H1 (cell line): Measurements from ENCODE around the gene FPR2. TPM values are rescaled to one million over a fixed set of nuclear protein-coding genes. Genes with fewer than 3 reads are reported as not detected.

Source experiments
- CTCF ChIA-PET: fragments of 300-600 bp; sonication (Branson Sonifier 250); formaldehyde crosslinking; loops from one replicate; lab custom pipeline; 2021; ENCODE audit not compliant: partially characterized antibody; lab: Charles Lee
- POLR2A ChIA-PET: fragments of 300-600 bp; sonication (Branson Sonifier 250); formaldehyde crosslinking; loops from one replicate; lab custom pipeline; 2021; ENCODE audit warnings: inconsistent platforms; ENCODE audit not compliant: partially characterized antibody; lab: Charles Lee
- DNase-seq, 2 experiments: peaks; one replicate each; pipeline versions ENCODE4 v3.0.0 to v3.0.0-alpha.2; 2010 to 2022; ENCODE audit warnings: low spot score in 2 of 2, low read depth in 1 of 2, mixed read lengths in 1 of 2
- FAIRE-seq: peaks from 2 replicates; lab custom pipeline; 2011; peaks lifted over from hg19 to GRCh38; lab: Jason Lieb, UNC
- H2AFZ ChIP-seq: 2 replicates; pipeline ENCODE4 v1.8.1; 2012; ENCODE audit warnings: low read length, inconsistent platforms
- H2AK5ac ChIP-seq: 2 replicates; pipeline ENCODE4 v1.6.1; 2013; ENCODE audit warnings: low read depth, low read length
- H2BK120ac ChIP-seq: replicated peaks from 2 replicates; pipeline ENCODE3; 2013; ENCODE audit warnings: low read depth, low read length, inconsistent platforms
- H2BK12ac ChIP-seq: 2 replicates; pipeline ENCODE4 v1.6.1; 2013; ENCODE audit warnings: low read depth, low read length
- H2BK15ac ChIP-seq: 2 replicates; pipeline ENCODE4 v1.6.1; 2013; ENCODE audit warnings: low read length
- H2BK20ac ChIP-seq: 2 replicates; pipeline ENCODE4 v1.6.1; 2013; ENCODE audit warnings: low read length
- H2BK5ac ChIP-seq: 2 replicates; pipeline ENCODE4 v1.6.1; 2013; ENCODE audit warnings: low read depth, low read length
- H3K14ac ChIP-seq: 2 replicates; pipeline ENCODE4 v1.6.1; 2013; ENCODE audit warnings: inconsistent platforms; ENCODE audit not compliant: insufficient read length
- H3K18ac ChIP-seq: 2 replicates; pipeline ENCODE4 v1.6.1; 2013; ENCODE audit warnings: low read length; ENCODE audit errors: extremely low read depth
- H3K23ac ChIP-seq: 2 replicates; pipeline ENCODE4 v1.6.1; 2013; ENCODE audit warnings: inconsistent platforms; ENCODE audit not compliant: insufficient read length
- H3K23me2 ChIP-seq: 2 replicates; pipeline ENCODE4 v1.6.1; 2013; ENCODE audit warnings: low read depth, low read length
- H3K27ac ChIP-seq: 2 replicates; pipeline ENCODE4 v1.6.1; 2011; ENCODE audit warnings: low read depth, low read length, inconsistent platforms
- H3K27me3 ChIP-seq, 4 experiments: replicated peaks in 1 of 4; 1 replicate in 1 of 4; 2 replicates in 3 of 4; pipeline versions ENCODE4 v1.6.1 to v1.8.1; 2011 to 2013; ENCODE audit warnings: low read length in 3 of 4, mild to moderate bottlenecking in 3 of 4, inconsistent platforms in 2 of 4, mixed read lengths in 2 of 4, moderate library complexity in 1 of 4; ENCODE audit not compliant: control insufficient read depth in 3 of 4, insufficient read depth in 3 of 4; ENCODE audit errors: extremely low read depth in 1 of 4
- H3K36me3 ChIP-seq, 4 experiments: 2 replicates each; pipeline versions ENCODE4 v1.6.1 to v1.8.1; 2011 to 2013; ENCODE audit warnings: mild to moderate bottlenecking in 4 of 4, low read length in 3 of 4, moderate library complexity in 2 of 4, control low read depth in 1 of 4, inconsistent platforms in 1 of 4; ENCODE audit not compliant: insufficient read depth in 4 of 4, control insufficient read depth in 2 of 4
- H3K4ac ChIP-seq: replicated peaks from 2 replicates; pipeline ENCODE3; 2013; ENCODE audit warnings: low read length, low read depth, mixed read lengths, inconsistent platforms; ENCODE audit not compliant: insufficient read length
- H3K4me1 ChIP-seq, 4 experiments: replicated peaks in 1 of 4; 1 replicate in 1 of 4; 2 replicates in 3 of 4; pipeline versions ENCODE4 v1.6.1 to v1.8.1; 2011 to 2013; ENCODE audit warnings: low read length in 3 of 4, inconsistent platforms in 2 of 4, mixed read lengths in 1 of 4; ENCODE audit not compliant: insufficient read depth in 4 of 4, control insufficient read depth in 3 of 4
- H3K4me2 ChIP-seq, 2 experiments: 2 replicates each; pipeline versions ENCODE4 v1.6.1 to v1.8.1; 2011 to 2013; ENCODE audit warnings: low read depth in 2 of 2, low read length in 2 of 2, control low read depth in 1 of 2, inconsistent platforms in 1 of 2, mild to moderate bottlenecking in 1 of 2; ENCODE audit not compliant: insufficient read depth in 1 of 2
- H3K4me3 ChIP-seq, 4 experiments: fragments of 200-600, 300-600 bp in 1 of 4; sonication (generic), shearing (Covaris generic), sonication (Bioruptor Twin) in 1 of 4; 2 replicates each; pipeline versions ENCODE4 v1.5.1 to v1.8.1; 2011 to 2016; ENCODE audit warnings: low read length in 4 of 4, low read depth in 3 of 4, control low read depth in 2 of 4, inconsistent platforms in 2 of 4, mild to moderate bottlenecking in 2 of 4, mixed read lengths in 1 of 4, moderate library complexity in 1 of 4; ENCODE audit not compliant: insufficient read depth in 2 of 4; ENCODE audit errors: extremely low read depth in 1 of 4
- H3K56ac ChIP-seq: replicated peaks from 2 replicates; pipeline ENCODE3; 2013; ENCODE audit warnings: low read depth, mild to moderate bottlenecking, mixed read lengths, low read length, inconsistent platforms; ENCODE audit not compliant: insufficient read length
- H3K79me1 ChIP-seq: 2 replicates; pipeline ENCODE4 v1.6.1; 2013; ENCODE audit warnings: low read depth, low read length, control low read depth
- H3K79me2 ChIP-seq, 2 experiments: 2 replicates each; pipeline versions ENCODE4 v1.6.1 to v1.8.1; 2012 to 2013; ENCODE audit warnings: low read length in 2 of 2, mild to moderate bottlenecking in 2 of 2, inconsistent platforms in 1 of 2; ENCODE audit not compliant: insufficient read depth in 2 of 2, control insufficient read depth in 1 of 2
- H3K9ac ChIP-seq, 4 experiments: replicated peaks in 1 of 4; 1 replicate in 1 of 4; 2 replicates in 3 of 4; pipeline versions ENCODE4 v1.6.1 to v1.8.1; 2011 to 2013; ENCODE audit warnings: low read depth in 3 of 4, low read length in 3 of 4, control low read depth in 2 of 4, mild to moderate bottlenecking in 2 of 4, moderate library complexity in 2 of 4, inconsistent platforms in 1 of 4; ENCODE audit errors: extremely low read depth in 1 of 4
- H3K9me3 ChIP-seq, 2 experiments: 2 replicates each; pipeline versions ENCODE4 v1.6.1 to v1.8.1; 2012 to 2013; ENCODE audit warnings: mild to moderate bottlenecking in 2 of 2, moderate library complexity in 2 of 2, control low read depth in 1 of 2, inconsistent platforms in 1 of 2, low read depth in 1 of 2, low read length in 1 of 2, mixed read lengths in 1 of 2; ENCODE audit not compliant: insufficient read depth in 2 of 2
- H4K20me1 ChIP-seq, 2 experiments: replicated peaks in 1 of 2; 2 replicates each; pipeline versions ENCODE3 to v1.8.1; 2011 to 2013; ENCODE audit warnings: inconsistent platforms in 2 of 2, low read length in 2 of 2, mild to moderate bottlenecking in 1 of 2; ENCODE audit not compliant: insufficient read depth in 2 of 2, control insufficient read depth in 1 of 2
- H4K5ac ChIP-seq: 2 replicates; pipeline ENCODE4 v1.6.1; 2013; ENCODE audit warnings: low read length, low read depth, mixed read lengths, inconsistent platforms; ENCODE audit not compliant: insufficient read length
- H4K8ac ChIP-seq: 2 replicates; pipeline ENCODE4 v1.8.0; 2013; ENCODE audit warnings: mild to moderate bottlenecking, moderate library complexity, low read length, inconsistent platforms; ENCODE audit not compliant: insufficient read depth; ENCODE audit errors: extremely low read depth
- H4K91ac ChIP-seq: replicated peaks from 2 replicates; pipeline ENCODE3; 2013; ENCODE audit warnings: low read length, mixed read lengths, inconsistent platforms; ENCODE audit not compliant: insufficient read length
- CHD1 ChIP-seq: IDR thresholded peaks from 2 replicates; pipeline ENCODE4 v1.6.1; 2012; ENCODE audit warnings: low read depth, low read length, improper control_type of control experiment
- HDAC2 ChIP-seq, 2 experiments: fragments of 300-600 bp in 1 of 2; sonication (generic) in 1 of 2; IDR thresholded peaks; 2 replicates each; pipeline ENCODE4 v1.6.1; 2011 to 2012; ENCODE audit warnings: low read depth in 2 of 2, low read length in 2 of 2, mild to moderate bottlenecking in 2 of 2, moderate library complexity in 2 of 2, borderline replicate concordance in 1 of 2, inconsistent platforms in 1 of 2
- POLR2A ChIP-seq, 2 experiments: IDR thresholded peaks; 1 replicate in 1 of 2; 2 replicates in 1 of 2; pipeline ENCODE4 v1.6.1; 2011; ENCODE audit warnings: low read depth in 2 of 2, low read length in 2 of 2, mild to moderate bottlenecking in 2 of 2; ENCODE audit errors: control extremely low read depth in 1 of 2
- SUZ12 ChIP-seq: fragments of 200-600 bp; sonication (generic); IDR thresholded peaks from 2 replicates; pipeline ENCODE4 v1.6.1; 2012; ENCODE audit warnings: mild to moderate bottlenecking, inconsistent platforms, low read length, moderate library complexity, mixed read lengths
- WGBS, 2 experiments: shearing (Covaris generic) in 1 of 2; methylation state at CpG; one replicate each; pipeline versions ENCODE4 v1.1.6 to v1.1.7; 2013 to 2015; ENCODE audit warnings: low lambda C conversion rate in 2 of 2, mixed read lengths in 2 of 2, inconsistent platforms in 1 of 2, low coverage in 1 of 2, missing lambda C conversion rate in 1 of 2; ENCODE audit not compliant: insufficient replicate concordance in 2 of 2, insufficient coverage in 1 of 2, insufficient read length in 1 of 2; ENCODE audit errors: extremely low coverage in 1 of 2, missing lambda C conversion rate in 1 of 2; 5-methylcytosine and 5-hydroxymethylcytosine counted together
- polyA plus RNA-seq, 7 experiments: library from polyadenylated mRNA; depleted of rRNA in 3 of 7; stranded (reverse) in 5 of 7; unstranded in 2 of 7; fragments of >200 nt in 5 of 7; fragments of 200-250 nt in 2 of 7; gene quantifications; 1 replicate in 5 of 7; 2 replicates in 1 of 7; 4 replicates in 1 of 7; pipeline versions ENCODE4 v1.2.1 to v1.2.3, GENCODE V29; 2011 to 2013; ENCODE audit warnings: missing spikeins in 2 of 7, mixed read lengths in 2 of 7
- total RNA-seq: library from RNA; stranded (reverse); fragmentation: NEBNext Ultra II Directional; extraction: Animal tissue kit (Norgen Biotek cat#: 25700); gene quantifications from 2 replicates; pipeline ENCODE4 v1.2.1, GENCODE V29; 2021

FPR2 gene
- total and polyA plus RNA-seq, 2 of the 8 experiments (the other 6 are each of a cell fraction or from before 2014, with no cell fraction given), result 0.17 TPM; not detected in 1

DNA sequence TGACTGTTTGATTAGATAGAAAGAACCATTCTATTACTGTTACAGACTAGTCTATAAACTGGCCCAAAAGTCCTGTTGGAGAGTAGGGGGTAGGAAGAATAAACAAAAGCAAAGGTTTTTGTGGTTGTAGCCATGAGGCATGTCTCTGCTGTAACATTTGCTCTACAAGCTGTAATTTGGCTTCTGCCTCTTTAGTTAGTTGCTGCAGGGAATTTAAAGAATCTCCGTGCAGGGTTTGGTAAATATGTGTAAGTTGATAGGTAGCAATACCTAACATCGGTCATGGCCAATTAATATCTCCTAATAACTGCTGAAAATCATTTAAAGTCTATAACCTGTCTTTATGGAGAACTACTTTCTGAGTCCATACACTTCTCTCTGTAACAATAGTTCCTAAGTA, 46.9 kb downstream of the FPR2 start:
- Histone ChIP-seq H3K18ac (no peak overlapping the region), H2AK5ac (no peak overlapping the region), H2BK15ac (no peak overlapping the region), H3K23ac (no peak overlapping the region), H2BK120ac (peak overlapping the region; percentile 43), H3K9me3 (peaks cover 12 to 25% of the 10 kb centered on the region in 2 experiments; a peak in 3 of 4 replicates), H2BK12ac (no peak overlapping the region), H3K27ac (no peak overlapping the region), H2BK20ac (no peak overlapping the region), H3K9ac (no peak overlapping the region), H3K23me2 (no peaks in the 10 kb centered on the region; the same call in 1 of the 2 replicates), H2AFZ (no peak overlapping the region), H3K27me3 (no peaks in the 10 kb centered on the region), H4K20me1 (no peaks in the 10 kb centered on the region), H3K4me2 (no peak overlapping the region), H3K79me2 (no peaks in the 10 kb centered on the region), H3K4ac (no peak overlapping the region)
- CTCF ChIA-PET, result interaction anchor here (1.5 to 1.8 kb wide), 2 partner anchors 11 to 29 kb away, joined by 4 read pairs; no protein-coding TSS in a partner anchor
- DNase-seq (no peak), FAIRE-seq (no peak)
- 87% methylated on average over 2 of the region's 2 CpGs; no CpG with 5 or more reads in 1 of the 2 experiments for WGBS, 2 experiments
- no peak for TF ChIP-seq CHD1
- no peak for TF ChIP-seq SUZ12
- no peak for TF ChIP-seq POLR2A (IDR thresholded peaks at IDR 0.05; ENCODE audit: control extremely low read depth in 1 of 2, low read depth in 2 of 2, low read length in 2 of 2)
- no peak for TF ChIP-seq HDAC2 (IDR thresholded peaks at IDR 0.05; ENCODE audit: borderline replicate concordance in 1 of 2, low read depth in 2 of 2, low read length in 2 of 2)
- TF ChIP-seq, all 59 proteins: peak for 0
- Histone ChIP-seq H3K14ac (no peak overlapping the region), H3K36me3 (peaks cover 0 to 8% (median 0%) of the 10 kb centered on the region in 4 experiments; a peak in 2 of 8 replicates), H2BK5ac (no peak overlapping the region), H4K91ac (no peak overlapping the region), H3K4me3 (no peak overlapping the region), H3K4me1 (peaks cover 0 to 5% (median 1%) of the 10 kb centered on the region in 4 experiments; a peak in 3 of 7 replicates), H3K79me1 (no peaks in the 10 kb centered on the region), H3K56ac (no peak overlapping the region), H4K8ac (no peak overlapping the region), H4K5ac (no peak overlapping the region)
- POLR2A ChIA-PET, result interaction anchor here (0.7 kb wide), 1 partner anchor 13 kb away, joined by 3 read pairs; no protein-coding TSS in a partner anchor
